Neural crest cell (in vitro differentiated cells): ENCODE results near the gene ZNF444. TPM values are rescaled to one million over a fixed set of nuclear protein-coding genes. Genes with fewer than 3 reads are reported as not detected.

Experiments
- DNase-seq: peaks from one replicate; pipeline ENCODE4 v3.0.0; 2021; ENCODE audit warnings: low read depth, mixed read lengths, low spot score
- H3K27ac Mint-ChIP-seq: one replicate; pipeline ENCODE4 v1.8.0; 2021; ENCODE audit warnings: mild to moderate bottlenecking, mixed read lengths; ENCODE audit not compliant: unreplicated experiment
- H3K27me3 Mint-ChIP-seq: 2 replicates; pipeline ENCODE4 v1.8.0; 2021; ENCODE audit warnings: low read depth, mild to moderate bottlenecking, mixed read lengths
- H3K36me3 Mint-ChIP-seq: 2 replicates; pipeline ENCODE4 v1.8.0; 2021; ENCODE audit warnings: low read depth, mild to moderate bottlenecking, mixed read lengths
- H3K4me1 Mint-ChIP-seq: 2 replicates; pipeline ENCODE4 v1.8.0; 2021; ENCODE audit warnings: mixed read lengths
- H3K4me3 Mint-ChIP-seq: one replicate; pipeline ENCODE4 v1.8.0; 2021; ENCODE audit warnings: mild to moderate bottlenecking, mixed read lengths
- H3K9me3 Mint-ChIP-seq: 2 replicates; pipeline ENCODE4 v1.8.0; 2021; ENCODE audit warnings: mixed read lengths
- total RNA-seq: library from RNA; stranded (reverse); gene quantifications from 2 replicates; pipeline ENCODE4 v1.2.1, GENCODE V29; 2021
- TF ChIP-seq, protein P1 (sequence below): fragments of 200-600 bp; sonication (generic); conservative IDR thresholded peaks from 2 replicates; pipeline ENCODE4 v1.5.0; 2021; ENCODE audit warnings: antibody characterized with exemption, mild to moderate bottlenecking

Gene ZNF444
- total RNA-seq, 1 donor from 2014 or later = 51.5 TPM

GRCh38 chr19:56125806-56126590 lies 15.1 kb upstream of the ZNF444 start:
- Mint-ChIP-seq H3K9me3 (no peaks in the 10 kb centered on the region), H3K4me3 (no peak overlapping the region), H3K36me3 (no peaks in the 10 kb centered on the region), H3K27ac (no peak overlapping the region), H3K4me1 (peaks cover 13% of the 10 kb centered on the region), H3K27me3 (no peaks in the 10 kb centered on the region)
- no peak for DNase-seq
- TF ChIP-seq, protein P1, sequence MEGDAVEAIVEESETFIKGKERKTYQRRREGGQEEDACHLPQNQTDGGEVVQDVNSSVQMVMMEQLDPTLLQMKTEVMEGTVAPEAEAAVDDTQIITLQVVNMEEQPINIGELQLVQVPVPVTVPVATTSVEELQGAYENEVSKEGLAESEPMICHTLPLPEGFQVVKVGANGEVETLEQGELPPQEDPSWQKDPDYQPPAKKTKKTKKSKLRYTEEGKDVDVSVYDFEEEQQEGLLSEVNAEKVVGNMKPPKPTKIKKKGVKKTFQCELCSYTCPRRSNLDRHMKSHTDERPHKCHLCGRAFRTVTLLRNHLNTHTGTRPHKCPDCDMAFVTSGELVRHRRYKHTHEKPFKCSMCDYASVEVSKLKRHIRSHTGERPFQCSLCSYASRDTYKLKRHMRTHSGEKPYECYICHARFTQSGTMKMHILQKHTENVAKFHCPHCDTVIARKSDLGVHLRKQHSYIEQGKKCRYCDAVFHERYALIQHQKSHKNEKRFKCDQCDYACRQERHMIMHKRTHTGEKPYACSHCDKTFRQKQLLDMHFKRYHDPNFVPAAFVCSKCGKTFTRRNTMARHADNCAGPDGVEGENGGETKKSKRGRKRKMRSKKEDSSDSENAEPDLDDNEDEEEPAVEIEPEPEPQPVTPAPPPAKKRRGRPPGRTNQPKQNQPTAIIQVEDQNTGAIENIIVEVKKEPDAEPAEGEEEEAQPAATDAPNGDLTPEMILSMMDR = no peak

GRCh38 chr19:56126983-56127780 lies 13.9 kb upstream of the ZNF444 start:
- Mint-ChIP-seq H3K27ac (no peak overlapping the region), H3K4me1 (peaks cover 6% of the 10 kb centered on the region), H3K4me3 (no peak overlapping the region), H3K27me3 (no peaks in the 10 kb centered on the region), H3K36me3 (no peaks in the 10 kb centered on the region), H3K9me3 (no peaks in the 10 kb centered on the region)
- no peak for DNase-seq
- TF ChIP-seq, protein P1 = no peak

DNA sequence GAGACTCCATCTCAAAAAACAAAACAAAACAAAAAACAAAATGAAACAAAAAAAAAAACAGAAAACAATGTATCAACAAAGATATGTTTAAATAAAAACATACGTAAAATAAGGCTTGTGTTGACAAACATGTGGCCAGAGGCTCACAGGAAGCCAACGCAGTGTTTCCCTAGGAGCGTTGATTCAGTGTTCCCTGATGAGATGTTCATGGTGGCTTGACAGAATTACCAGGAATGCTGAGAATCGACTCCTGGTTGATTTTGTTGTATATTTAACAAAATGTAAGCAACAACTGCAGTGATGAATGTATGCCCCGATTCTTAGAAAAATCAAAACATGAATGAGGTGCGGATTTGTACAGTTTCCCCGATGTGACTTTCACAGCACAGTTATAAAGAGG lies 11.1 kb upstream of the ZNF444 start:
- Mint-ChIP-seq H3K4me3 (no peak overlapping the region), H3K27me3 (no peaks in the 10 kb centered on the region), H3K27ac (no peak overlapping the region), H3K36me3 (no peaks in the 10 kb centered on the region), H3K9me3 (no peaks in the 10 kb centered on the region), H3K4me1 (peaks cover 7% of the 10 kb centered on the region)
- DNase-seq = no peak
- TF ChIP-seq, protein P1 = no peak

DNA sequence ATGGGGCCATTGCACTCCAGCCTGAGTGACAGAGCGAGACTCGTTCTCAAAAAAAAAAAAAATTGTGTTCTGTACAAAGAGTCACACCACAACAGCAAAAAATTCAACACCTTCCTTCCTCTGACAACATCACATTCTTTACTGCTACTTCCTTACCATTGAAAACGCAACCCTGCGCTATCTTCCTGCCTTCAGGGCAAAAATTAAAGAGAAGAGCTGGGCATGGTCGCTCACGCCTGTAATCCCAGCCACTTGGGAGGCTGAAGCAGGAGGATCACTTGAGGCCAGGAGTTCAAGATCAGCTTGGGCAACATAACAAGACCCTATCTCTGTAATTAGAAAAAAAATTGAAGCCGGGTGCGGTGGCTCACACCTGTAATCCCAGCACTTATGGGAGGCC lies 9.4 kb upstream of the ZNF444 start:
- H3K4me3 Mint-ChIP-seq = no peak overlapping the region
- H3K27me3 Mint-ChIP-seq = no peaks in the 10 kb centered on the region
- DNase-seq = no peak
- H3K36me3 Mint-ChIP-seq = no peaks in the 10 kb centered on the region
- H3K4me1 Mint-ChIP-seq = peaks cover 8% of the 10 kb centered on the region
- TF ChIP-seq, protein P1 = no peak
- H3K27ac Mint-ChIP-seq = no peak overlapping the region
- no peaks in the 10 kb centered on the region for H3K9me3 Mint-ChIP-seq

GRCh38 chr19:56132316-56132822 lies 8.7 kb upstream of the ZNF444 start:
- H3K4me3 Mint-ChIP-seq = no peak overlapping the region
- TF ChIP-seq, protein P1 = no peak
- no peak overlapping the region for H3K27ac Mint-ChIP-seq
- H3K4me1 Mint-ChIP-seq = peaks cover 8% of the 10 kb centered on the region
- no peaks in the 10 kb centered on the region for H3K27me3 Mint-ChIP-seq
- no peaks in the 10 kb centered on the region for H3K36me3 Mint-ChIP-seq
- DNase-seq = no peak
- H3K9me3 Mint-ChIP-seq = no peaks in the 10 kb centered on the region
